HL-60 (cell line): ENCODE results near the gene PTGER2.

Experiments
- CTCF ChIP-seq: IDR thresholded peaks from one replicate; pipeline ENCODE4 v1.5.1; 2011; ENCODE audit warnings: low read length, control low read depth, inconsistent platforms; ENCODE audit not compliant: insufficient read depth
- GABPA ChIP-seq: IDR thresholded peaks from 2 replicates; pipeline ENCODE4 v1.6.1; 2012; ENCODE audit warnings: low read depth
- POLR2AphosphoS5 ChIP-seq: IDR thresholded peaks from 2 replicates; pipeline ENCODE4 v1.6.1; 2012; ENCODE audit warnings: low read depth
- REST ChIP-seq: IDR thresholded peaks from 2 replicates; pipeline ENCODE4 v1.6.1; 2012; ENCODE audit warnings: low read depth; ENCODE audit not compliant: insufficient replicate concordance
- SPI1 ChIP-seq: IDR thresholded peaks from 2 replicates; pipeline ENCODE4 v1.6.1; 2012; ENCODE audit warnings: low read depth, mild to moderate bottlenecking, borderline replicate concordance

GRCh38 chr14:52325126-52325525 is 11.0 kb downstream of the PTGER2 start:
- TF ChIP-seq CTCF: no peak
- TF ChIP-seq GABPA: no peak
- TF ChIP-seq REST: no peak
- no peak for TF ChIP-seq POLR2AphosphoS5
- TF ChIP-seq SPI1: peak; percentile 71; the same call in 1 of the 2 replicates
